ENCODE measurements around the gene SLC39A11.

SLC39A11 gene

GRCh38 chr17:72667096-72668063 lies 425.1 kb downstream of the SLC39A11 start:
- DNase-seq: no peak

- no peak for DNase-seq
Measured at GRCh38 chr17:72665852-72666851, 426.3 kb downstream of the SLC39A11 start.

- DNase-seq: no peak
Measured at GRCh38 chr17:72662827-72663190, 429.7 kb downstream of the SLC39A11 start.

GRCh38 chr17:72661945-72662826 lies 430.3 kb downstream of the SLC39A11 start:
- DNase-seq: no peak

GRCh38 chr17:72661116-72661944 lies 431.2 kb downstream of the SLC39A11 start:
- no peak for DNase-seq

- DNase-seq: no peak
Measured at GRCh38 chr17:72660274-72661115, 432.0 kb downstream of the SLC39A11 start.

- DNase-seq: no peak
Measured at GRCh38 chr17:72659811-72660210, 432.7 kb downstream of the SLC39A11 start.

GRCh38 chr17:72658675-72659074 lies 433.8 kb downstream of the SLC39A11 start:
- DNase-seq: no peak

- no peak for DNase-seq
Measured at GRCh38 chr17:72657467-72658317, 434.8 kb downstream of the SLC39A11 start.

- DNase-seq: no peak
Measured at GRCh38 chr17:72656130-72656763, 436.2 kb downstream of the SLC39A11 start.

GRCh38 chr17:72654706-72655105 lies 437.8 kb downstream of the SLC39A11 start:
- DNase-seq: no peak

GRCh38 chr17:72651988-72652387 lies 440.5 kb downstream of the SLC39A11 start:
- DNase-seq: no peak

- DNase-seq: no peak
Measured at GRCh38 chr17:72648702-72649101, 443.8 kb downstream of the SLC39A11 start.

GRCh38 chr17:72646176-72646575 lies 446.3 kb downstream of the SLC39A11 start:
- no peak for DNase-seq

- DNase-seq: no peak
Measured at GRCh38 chr17:72644492-72644891, 448.0 kb downstream of the SLC39A11 start.

- DNase-seq: no peak
Measured at GRCh38 chr17:72643575-72644216, 448.8 kb downstream of the SLC39A11 start.

- no peak for DNase-seq
Measured at GRCh38 chr17:72642720-72643119, 449.8 kb downstream of the SLC39A11 start.

- no peak for DNase-seq
Measured at GRCh38 chr17:72640415-72641165, 451.9 kb downstream of the SLC39A11 start.

Data from stimulated activated CD4-positive, alpha-beta T cell treated with anti-CD3 and anti-CD28 coated beads, Interleukin-2, amount 100 ng/mL, for 24 hours (primary cell).